Measurements from ENCODE around the gene EPHA1. TPM values are rescaled to one million over a fixed set of nuclear protein-coding genes. Genes with fewer than 3 reads are reported as not detected.

The EPHA1 gene
- total and polyA plus RNA-seq, 12 donors = 0.07 to 1.3 (median 0.46) TPM; not detected in 3

DNA sequence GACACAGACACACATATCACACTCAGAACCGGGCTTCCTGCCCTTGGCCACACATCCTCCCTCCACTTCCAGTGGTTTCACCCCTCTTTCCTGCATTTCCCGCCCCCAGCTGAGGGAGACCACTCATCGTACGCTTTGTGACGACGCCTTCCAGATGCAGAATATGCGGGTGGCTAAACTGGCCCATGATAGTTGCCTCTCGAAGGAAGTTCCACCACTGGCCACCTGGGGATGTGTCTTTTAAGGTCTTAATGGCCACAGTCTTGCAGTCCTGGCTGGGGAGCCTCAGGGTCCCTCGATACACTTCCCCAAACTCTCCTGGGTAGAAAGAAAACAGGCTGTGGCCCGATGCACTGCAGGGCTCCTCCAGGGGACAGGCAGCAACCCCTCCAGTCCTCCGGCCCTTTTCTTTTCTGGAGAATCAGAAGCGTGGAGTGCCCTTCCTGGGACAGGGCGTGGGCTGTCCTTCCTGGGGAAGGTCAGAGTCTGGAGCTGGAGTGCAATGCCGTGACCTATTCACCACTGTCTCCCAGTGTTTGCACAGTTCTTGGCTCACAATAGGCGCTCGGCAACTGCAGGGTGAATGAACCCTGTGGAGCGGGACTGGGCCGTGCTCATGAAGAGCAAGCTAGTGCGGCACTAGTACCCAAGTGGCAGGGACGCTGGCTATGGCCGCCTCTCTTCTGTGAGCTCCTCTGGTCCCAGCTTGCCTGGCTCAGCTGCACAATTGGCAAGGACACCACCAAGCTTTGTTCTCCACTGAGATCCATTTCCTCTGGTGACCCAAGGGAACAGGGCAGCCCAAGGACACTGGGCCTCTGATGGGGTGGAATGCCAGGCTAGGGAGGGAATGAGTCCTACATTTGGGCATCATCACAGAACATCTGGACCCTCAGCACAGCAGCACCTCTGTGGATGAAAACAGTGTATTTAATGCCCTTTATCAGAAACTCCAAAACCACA, 13.2 kb downstream of the EPHA1 start:
- Histone ChIP-seq H3K4me1 (replicated peaks in 1 of 2) (peaks cover 11 to 33% of the 10 kb centered on the region in 2 donors), H3K27ac (peak overlapping the region in 1 of 5 donors; percentile 29), H3K4me3 (no peak overlapping the region), H3K36me3 (replicated peaks in 1 of 2) (peaks cover 0 to 10% of the 10 kb centered on the region in 2 donors), H3K27me3 (no peaks in the 10 kb centered on the region), H3K9me3 (replicated peaks in 1 of 3) (no peaks in the 10 kb centered on the region)
- intact Hi-C loops (cut with DNase I) = no loop called here
- WGBS, 4 donors = 53 to 63% (median 56%) methylated on average over 16 to 21 of the region's 21 CpGs
- peak in 4 of 7 donors; percentile 52 to 70 (median 62) for DNase-seq
- TF ChIP-seq POLR2A (IDR thresholded peaks at IDR 0.05) = no peak
- TF ChIP-seq, protein P1, sequence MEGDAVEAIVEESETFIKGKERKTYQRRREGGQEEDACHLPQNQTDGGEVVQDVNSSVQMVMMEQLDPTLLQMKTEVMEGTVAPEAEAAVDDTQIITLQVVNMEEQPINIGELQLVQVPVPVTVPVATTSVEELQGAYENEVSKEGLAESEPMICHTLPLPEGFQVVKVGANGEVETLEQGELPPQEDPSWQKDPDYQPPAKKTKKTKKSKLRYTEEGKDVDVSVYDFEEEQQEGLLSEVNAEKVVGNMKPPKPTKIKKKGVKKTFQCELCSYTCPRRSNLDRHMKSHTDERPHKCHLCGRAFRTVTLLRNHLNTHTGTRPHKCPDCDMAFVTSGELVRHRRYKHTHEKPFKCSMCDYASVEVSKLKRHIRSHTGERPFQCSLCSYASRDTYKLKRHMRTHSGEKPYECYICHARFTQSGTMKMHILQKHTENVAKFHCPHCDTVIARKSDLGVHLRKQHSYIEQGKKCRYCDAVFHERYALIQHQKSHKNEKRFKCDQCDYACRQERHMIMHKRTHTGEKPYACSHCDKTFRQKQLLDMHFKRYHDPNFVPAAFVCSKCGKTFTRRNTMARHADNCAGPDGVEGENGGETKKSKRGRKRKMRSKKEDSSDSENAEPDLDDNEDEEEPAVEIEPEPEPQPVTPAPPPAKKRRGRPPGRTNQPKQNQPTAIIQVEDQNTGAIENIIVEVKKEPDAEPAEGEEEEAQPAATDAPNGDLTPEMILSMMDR (IDR thresholded peaks at IDR 0.05) = peak in 3 of 6 experiments; percentile 14 to 35 (median 25)

DNA sequence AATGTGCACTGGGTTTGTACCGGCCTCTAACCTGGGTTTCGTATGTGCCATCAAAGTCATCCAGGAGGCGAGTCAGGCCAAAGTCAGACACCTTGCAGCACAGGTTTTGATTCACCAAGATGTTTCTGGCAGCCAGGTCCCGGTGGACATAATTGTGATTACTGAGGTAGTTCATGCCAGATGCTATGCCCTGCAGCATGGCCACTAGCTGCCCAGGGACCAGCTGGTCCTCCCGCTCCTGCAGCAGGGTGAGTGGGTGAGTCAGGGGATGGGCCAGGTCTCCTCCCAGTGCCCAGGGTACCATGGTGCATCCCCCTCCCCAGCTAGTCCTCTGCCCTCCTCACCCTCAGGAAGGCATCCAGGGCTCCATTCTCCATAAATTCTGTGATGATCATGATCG, 13.9 kb downstream of the EPHA1 start:
- no peak overlapping the region for H3K27ac ChIP-seq
- intact Hi-C loops (cut with DNase I) = no loop called here
- no peak overlapping the region for H3K4me3 ChIP-seq
- no peaks in the 10 kb centered on the region for H3K27me3 ChIP-seq
- peaks cover 11 to 33% of the 10 kb centered on the region in 2 donors for H3K4me1 ChIP-seq (replicated peaks in 1 of 2)
- TF ChIP-seq, protein P1 (IDR thresholded peaks at IDR 0.05) = no peak
- TF ChIP-seq POLR2A (IDR thresholded peaks at IDR 0.05) = no peak
- 83 to 90% (median 85%) methylated on average over 5 to 6 of the region's 6 CpGs for WGBS, 4 donors
- H3K9me3 ChIP-seq (replicated peaks in 1 of 3) = no peaks in the 10 kb centered on the region
- peaks cover 0 to 17% of the 10 kb centered on the region in 2 donors for H3K36me3 ChIP-seq (replicated peaks in 1 of 2)
- no peak for DNase-seq

DNA sequence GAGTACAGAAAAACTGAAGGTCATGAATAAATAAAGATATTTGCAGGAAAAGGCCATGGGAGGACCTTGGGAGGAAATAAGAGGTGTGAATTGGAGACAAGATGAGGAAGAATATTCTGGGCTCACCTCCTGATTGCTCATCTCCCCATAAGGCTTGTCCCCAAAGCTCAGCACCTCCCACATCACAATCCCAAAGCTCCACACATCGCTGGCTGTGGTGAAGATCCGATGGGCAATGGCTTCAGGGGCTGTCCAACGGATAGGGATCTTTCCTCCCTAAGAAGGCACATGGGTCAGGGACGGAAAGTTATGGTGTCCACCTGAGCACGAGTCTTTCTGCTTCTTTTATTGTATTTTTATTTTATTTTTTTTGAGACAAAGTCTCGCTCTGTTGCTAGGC, 14.6 kb downstream of the EPHA1 start:
- no peak for TF ChIP-seq POLR2A (IDR thresholded peaks at IDR 0.05)
- TF ChIP-seq, protein P1 (IDR thresholded peaks at IDR 0.05) = no peak
- Histone ChIP-seq H3K4me1 (replicated peaks in 1 of 2) (peaks cover 11 to 33% of the 10 kb centered on the region in 2 donors), H3K27ac (no peak overlapping the region), H3K27me3 (no peaks in the 10 kb centered on the region), H3K4me3 (no peak overlapping the region), H3K36me3 (replicated peaks in 1 of 2) (peaks cover 0 to 24% of the 10 kb centered on the region in 2 donors), H3K9me3 (replicated peaks in 1 of 3) (no peaks in the 10 kb centered on the region)
- DNase-seq = no peak
- intact Hi-C loops (cut with DNase I) = no loop called here
- 96 to 97% (median 96%) methylated on average over 6 of the region's 6 CpGs for WGBS, 4 donors

DNA sequence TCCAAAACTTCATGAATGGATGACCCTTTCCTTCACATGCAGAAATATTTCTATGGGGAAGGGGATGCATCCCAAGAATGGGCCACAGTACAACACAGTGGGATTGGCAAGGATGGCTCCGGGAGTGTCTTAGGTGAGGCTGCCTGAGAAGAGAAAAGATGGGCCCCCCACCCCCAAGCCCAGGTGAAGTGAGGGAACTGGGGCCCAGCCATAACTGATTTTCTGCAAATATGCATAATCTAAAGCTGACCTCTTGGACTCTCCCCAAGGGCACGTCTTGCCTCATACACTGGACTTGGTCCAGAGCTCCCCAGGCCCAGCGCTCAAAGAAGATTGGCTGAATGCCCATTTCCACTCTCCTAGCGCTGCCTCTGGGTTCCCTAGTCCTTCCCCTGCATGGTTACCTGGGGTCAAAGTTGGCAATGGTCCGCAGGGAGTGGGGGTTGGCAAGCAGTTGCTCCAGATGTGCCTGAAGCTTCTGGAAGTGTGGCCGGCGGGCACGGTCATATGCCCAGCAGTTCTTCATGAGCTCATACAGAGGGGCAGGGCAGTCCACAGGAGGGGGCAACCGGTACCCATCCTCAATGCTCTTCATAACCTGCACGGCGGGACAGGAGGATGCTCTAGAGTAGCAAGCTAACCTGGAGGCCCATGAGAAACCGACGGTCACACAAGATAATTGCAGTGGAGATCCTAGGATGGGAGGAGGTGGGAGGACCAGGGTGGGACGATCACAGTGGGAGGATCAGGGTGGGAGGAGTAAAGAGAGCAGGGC, 15.2 kb downstream of the EPHA1 start:
- Histone ChIP-seq H3K27me3 (no peaks in the 10 kb centered on the region), H3K4me3 (no peak overlapping the region), H3K9me3 (replicated peaks in 1 of 3) (no peaks in the 10 kb centered on the region), H3K4me1 (replicated peaks in 1 of 2) (peaks cover 11 to 33% of the 10 kb centered on the region in 2 donors), H3K27ac (peak overlapping the region in 1 of 5 donors; percentile 86), H3K36me3 (replicated peaks in 1 of 2) (peaks cover 0 to 30% of the 10 kb centered on the region in 2 donors)
- WGBS, 4 donors = 78 to 89% (median 82%) methylated on average over 9 to 14 of the region's 14 CpGs
- TF ChIP-seq, protein P1 (IDR thresholded peaks at IDR 0.05) = no peak
- no peak for TF ChIP-seq POLR2A (IDR thresholded peaks at IDR 0.05)
- intact Hi-C loops (cut with DNase I) = no loop called here
- DNase-seq = peak in 3 of 7 donors; percentile 47 to 58 (median 51)

Measured in adrenal gland (tissue), 12 donors.